HG03378 (cell line): Measurements from ENCODE around the gene GRID1.

Experiments
- ATAC-seq: cut with Tn5 transposase; IDR thresholded peaks from one replicate; pipeline ENCODE4 v1.9.1; 2021; ENCODE audit warnings: mild to moderate bottlenecking, moderate library complexity; ENCODE audit not compliant: unreplicated experiment

GRID1 gene

GRCh38 chr10:86197166-86197790 is 169.3 kb downstream of the GRID1 start:
- no peak for ATAC-seq

GRCh38 chr10:86195521-86196157 is 171.0 kb downstream of the GRID1 start:
- no peak for ATAC-seq

- no peak for ATAC-seq
Measured at GRCh38 chr10:86194684-86195083, 171.9 kb downstream of the GRID1 start.

- ATAC-seq = no peak
Measured at GRCh38 chr10:86193841-86194240, 172.8 kb downstream of the GRID1 start.

- ATAC-seq = no peak
Measured at GRCh38 chr10:86192691-86193090, 173.9 kb downstream of the GRID1 start.

- no peak for ATAC-seq
Measured at GRCh38 chr10:86192147-86192546, 174.4 kb downstream of the GRID1 start.

- ATAC-seq = no peak
Measured at GRCh38 chr10:86191686-86192085, 174.9 kb downstream of the GRID1 start.

GRCh38 chr10:86191166-86191565 is 175.4 kb downstream of the GRID1 start:
- no peak for ATAC-seq

- ATAC-seq = no peak
Measured at GRCh38 chr10:86190291-86190690, 176.3 kb downstream of the GRID1 start.

GRCh38 chr10:86189891-86190290 is 176.7 kb downstream of the GRID1 start:
- ATAC-seq = no peak

- ATAC-seq = no peak
Measured at GRCh38 chr10:86188796-86189558, 177.6 kb downstream of the GRID1 start.

GRCh38 chr10:86188326-86188725 is 178.3 kb downstream of the GRID1 start:
- ATAC-seq = no peak

- ATAC-seq = no peak
Measured at GRCh38 chr10:86187499-86188239, 178.9 kb downstream of the GRID1 start.

- no peak for ATAC-seq
Measured at GRCh38 chr10:86186633-86187032, 180.0 kb downstream of the GRID1 start.

GRCh38 chr10:86182595-86182994 is 184.0 kb downstream of the GRID1 start:
- ATAC-seq = no peak

GRCh38 chr10:86182150-86182549 is 184.4 kb downstream of the GRID1 start:
- no peak for ATAC-seq

- no peak for ATAC-seq
Measured at GRCh38 chr10:86180861-86181260, 185.7 kb downstream of the GRID1 start.

- ATAC-seq = no peak
Measured at GRCh38 chr10:86179961-86180360, 186.6 kb downstream of the GRID1 start.

- no peak for ATAC-seq
Measured at GRCh38 chr10:86179153-86179524, 187.5 kb downstream of the GRID1 start.

GRCh38 chr10:86178401-86179152 is 188.0 kb downstream of the GRID1 start:
- no peak for ATAC-seq
